Erythroblast (primary cell): ENCODE data around the gene MYLK.

Source experiments
- GATA1 ChIP-seq: IDR thresholded peaks from 2 replicates; pipeline ENCODE4 v1.6.1; 2011; ENCODE audit warnings: low read depth, mild to moderate bottlenecking, control low read depth, low read length, moderate library complexity
- POLR2A ChIP-seq: IDR thresholded peaks from 2 replicates; pipeline ENCODE4 v1.6.1; 2011; ENCODE audit warnings: mild to moderate bottlenecking, low read length

GRCh38 chr3:123712077-123712860 lies 171.9 kb downstream of the MYLK start:
- TF ChIP-seq POLR2A (no peak), GATA1 (no peak)
